NB4 (cell line): ENCODE measurements around the gene ABHD4.

Experiments
- CTCF ChIP-seq: IDR thresholded peaks from one replicate; pipeline ENCODE4 v1.5.1; 2012; ENCODE audit warnings: low read depth, low read length
- MAX ChIP-seq: IDR thresholded peaks from 2 replicates; pipeline ENCODE4 v1.6.1; 2011; ENCODE audit warnings: low read depth, low read length
- MYC ChIP-seq: IDR thresholded peaks from 2 replicates; pipeline ENCODE4 v1.6.1; 2011; ENCODE audit warnings: low read depth, low read length
- POLR2A ChIP-seq: IDR thresholded peaks from 2 replicates; pipeline ENCODE4 v1.6.1; 2011; ENCODE audit warnings: mild to moderate bottlenecking; ENCODE audit not compliant: insufficient read length; ENCODE audit errors: extremely low read depth

GRCh38 chr14:22657861-22658260, 59.8 kb downstream of the ABHD4 start:
- peak; percentile 30 for TF ChIP-seq CTCF
- no peak for TF ChIP-seq POLR2A
- no peak for TF ChIP-seq MAX
- no peak for TF ChIP-seq MYC
